GM18873 (cell line): ENCODE data around the gene KLHDC8A.
"Not testable (repeated sequence)": the region's sequence is repeated elsewhere in the genome, so short reads cannot be mapped to it uniquely, and the experiment has no call there.

ENCODE experiments used
- ATAC-seq: cut with Tn5 transposase; IDR thresholded peaks from one replicate; pipeline ENCODE4 v1.9.1; 2021; ENCODE audit warnings: mild to moderate bottlenecking, moderate library complexity, moderate number of reproducible peaks; ENCODE audit not compliant: unreplicated experiment, low FRiP score

The KLHDC8A gene

GRCh38 chr1:205356440-205357139, at the start of gene KLHDC8A:
Gene KLHDC8A, minus strand, starts transcription at chr1:205356922. Its CDS starts 13,318 bp downstream, at chr1:205343604.
- no peak for ATAC-seq

GRCh38 chr1:205406252-205406651, 49.5 kb upstream of the KLHDC8A start:
- not testable (repeated sequence) for ATAC-seq

- ATAC-seq: not testable (repeated sequence)
These were observed 47.8 kb upstream of the KLHDC8A start for GRCh38 chr1:205404484-205404883.

GRCh38 chr1:205398586-205398985, 41.9 kb upstream of the KLHDC8A start:
- ATAC-seq: no peak

- ATAC-seq: no peak
These were observed 40.4 kb upstream of the KLHDC8A start for GRCh38 chr1:205396967-205397616.

- no peak for ATAC-seq
These were observed 38.9 kb upstream of the KLHDC8A start for GRCh38 chr1:205395616-205396015.

GRCh38 chr1:205392650-205393049, 35.9 kb upstream of the KLHDC8A start:
- ATAC-seq: no peak

- no peak for ATAC-seq
These were observed 34.7 kb upstream of the KLHDC8A start for GRCh38 chr1:205391386-205391785.

- no peak for ATAC-seq
These were observed 31.1 kb upstream of the KLHDC8A start for GRCh38 chr1:205387845-205388244.

GRCh38 chr1:205382990-205383389, 26.3 kb upstream of the KLHDC8A start:
- ATAC-seq: not testable (repeated sequence)

GRCh38 chr1:205382561-205382960, 25.8 kb upstream of the KLHDC8A start:
- ATAC-seq: no peak

- ATAC-seq: no peak
These were observed 24.6 kb upstream of the KLHDC8A start for GRCh38 chr1:205381305-205381704.

- no peak for ATAC-seq
These were observed 24.2 kb upstream of the KLHDC8A start for GRCh38 chr1:205380882-205381281.

GRCh38 chr1:205379056-205379455, 22.3 kb upstream of the KLHDC8A start:
- ATAC-seq: no peak

GRCh38 chr1:205377355-205377754, 20.6 kb upstream of the KLHDC8A start:
- no peak for ATAC-seq

GRCh38 chr1:205376739-205377138, 20.0 kb upstream of the KLHDC8A start:
- ATAC-seq: no peak

GRCh38 chr1:205375835-205376545, 19.3 kb upstream of the KLHDC8A start:
- ATAC-seq: no peak

- no peak for ATAC-seq
These were observed 17.7 kb upstream of the KLHDC8A start for GRCh38 chr1:205374210-205375078.

- ATAC-seq: no peak
These were observed 17.1 kb upstream of the KLHDC8A start for GRCh38 chr1:205373798-205374175.

GRCh38 chr1:205373022-205373797, 16.5 kb upstream of the KLHDC8A start:
- ATAC-seq: no peak
